CD4-positive, CD25-positive, alpha-beta regulatory T cell (primary cell): Measurements from ENCODE around the gene PLEKHH3. TPM values are rescaled to one million over a fixed set of nuclear protein-coding genes. Genes with fewer than 3 reads are reported as not detected.

Experiments used
- ATAC-seq, 2 donors: fragments of 150-1000 bp; cut with Tn5 transposase; one replicate each; pipeline ENCODE4 v1.10.0; 2021; ENCODE audit warnings: low read depth in 2 of 2, moderate number of reproducible peaks in 2 of 2, moderate library complexity in 1 of 2
- DNase-seq, 3 donors: peaks; one replicate each; pipeline versions ENCODE4 v3.0.0 to v3.0.0-alpha.2; 2012 to 2022; ENCODE audit warnings: mixed read lengths in 1 of 3
- H3K27ac ChIP-seq: one replicate; pipeline ENCODE4 v1.7.0; 2013; ENCODE audit warnings: mild to moderate bottlenecking, low read length; ENCODE audit not compliant: insufficient read depth, poor library complexity, severe bottlenecking
- H3K27me3 ChIP-seq: one replicate; pipeline ENCODE4 v1.7.0; 2013; ENCODE audit warnings: low read length; ENCODE audit not compliant: control insufficient read depth, insufficient read depth
- H3K36me3 ChIP-seq: one replicate; pipeline ENCODE4 v1.7.0; 2013; ENCODE audit warnings: mild to moderate bottlenecking, low read length, moderate library complexity; ENCODE audit not compliant: control insufficient read depth, insufficient read depth
- H3K4me1 ChIP-seq: 2 replicates; pipeline ENCODE4 v1.7.0; 2013; ENCODE audit warnings: mild to moderate bottlenecking, low read length; ENCODE audit not compliant: insufficient read depth, control insufficient read depth, poor library complexity, severe bottlenecking
- H3K4me3 ChIP-seq: one replicate; pipeline ENCODE4 v1.7.0; 2013; ENCODE audit warnings: low read depth, mild to moderate bottlenecking, low read length, moderate library complexity
- H3K9me3 ChIP-seq, 2 experiments: 1 replicate in 1 of 2; 2 replicates in 1 of 2; pipeline ENCODE4 v1.7.0; 2013; ENCODE audit warnings: low read length in 2 of 2, mild to moderate bottlenecking in 1 of 2, moderate library complexity in 1 of 2; ENCODE audit not compliant: control insufficient read depth in 2 of 2
- H3K27ac Mint-ChIP-seq, 3 donors: one replicate each; pipeline ENCODE4 v1.8.0; 2020 to 2022; ENCODE audit warnings: mild to moderate bottlenecking in 3 of 3, mixed read lengths in 3 of 3, moderate library complexity in 2 of 3
- H3K27me3 Mint-ChIP-seq: one replicate; pipeline ENCODE4 v1.8.0; 2022; ENCODE audit warnings: mild to moderate bottlenecking, mixed read lengths
- H3K36me3 Mint-ChIP-seq: one replicate; pipeline ENCODE4 v1.8.0; 2020; ENCODE audit warnings: mixed read lengths
- H3K4me1 Mint-ChIP-seq, 4 donors: one replicate each; pipeline ENCODE4 v1.8.0; 2020 to 2022; ENCODE audit warnings: mixed read lengths in 4 of 4, mild to moderate bottlenecking in 1 of 4
- H3K4me3 Mint-ChIP-seq, 4 donors: one replicate each; pipeline ENCODE4 v1.8.0; 2020 to 2022; ENCODE audit warnings: mild to moderate bottlenecking in 4 of 4, mixed read lengths in 4 of 4, moderate library complexity in 3 of 4
- H3K9me3 Mint-ChIP-seq, 7 donors: one replicate each; pipeline ENCODE4 v1.8.0; 2020 to 2022; ENCODE audit warnings: mixed read lengths in 7 of 7, mild to moderate bottlenecking in 3 of 7, moderate library complexity in 2 of 7
- polyA plus RNA-seq, 4 donors: library from polyadenylated mRNA; unstranded; fragments of 300-500 nt; fragmentation: Illumina TruSeq; gene quantifications; one replicate each; pipeline ENCODE4 v1.2.3, GENCODE V29; 2021
- total RNA-seq: library from RNA; stranded (reverse); gene quantifications from one replicate; pipeline ENCODE4 v1.2.3, GENCODE V29; 2022

PLEKHH3 gene
- total and polyA plus RNA-seq, 5 donors from 2014 or later, result 0.38 to 4.8 (median 0.89) TPM

DNA sequence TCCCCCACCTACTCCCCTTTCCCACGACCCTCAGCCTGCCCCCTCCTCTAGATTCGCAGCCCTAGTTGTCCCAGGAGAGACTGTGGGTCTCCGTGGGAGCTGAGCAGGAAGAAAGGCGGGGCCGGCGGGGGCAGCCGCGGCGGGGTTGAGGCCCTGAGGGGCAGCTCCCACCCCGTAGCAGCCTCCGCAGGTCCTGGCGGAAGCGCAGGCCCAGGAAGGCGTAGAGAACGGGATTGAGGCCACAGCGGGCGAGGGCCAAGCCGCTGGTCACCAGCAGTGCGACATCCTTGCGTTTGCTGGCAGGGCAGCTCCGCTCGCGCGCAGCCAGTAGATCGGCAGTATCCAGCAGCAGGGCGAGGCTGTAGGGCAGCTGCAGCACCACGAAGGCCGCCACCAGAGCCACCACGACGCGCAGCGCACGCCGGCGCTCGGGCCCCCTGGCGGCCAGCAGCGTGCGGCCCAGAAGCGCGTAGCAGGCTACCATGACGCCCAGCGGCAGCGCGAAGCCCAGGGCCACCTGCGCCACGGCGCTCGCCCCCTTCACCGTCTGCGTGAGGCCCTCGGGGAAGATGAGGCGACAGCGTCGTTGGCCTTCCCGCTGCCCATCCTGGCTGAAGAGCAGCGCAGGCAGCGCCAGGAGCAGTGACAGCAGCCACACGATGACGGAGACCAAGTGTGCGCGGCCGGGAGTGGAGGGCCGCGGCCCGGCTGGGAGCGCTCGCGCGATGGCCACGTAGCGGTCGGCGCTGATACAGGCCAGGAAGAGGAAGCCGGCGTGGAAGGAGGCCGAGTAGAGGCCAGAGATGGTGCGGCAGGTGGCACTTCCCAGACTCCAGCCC is 2.9 kb upstream of the PLEKHH3 start:
- Mint-ChIP-seq H3K27me3 (peaks cover 38% of the 10 kb centered on the region), H3K4me1 (peaks cover 6 to 73% (median 40%) of the 10 kb centered on the region in 4 donors), H3K27ac (peak overlapping the region; percentile 60 to 78 (median 65)), H3K36me3 (no peaks in the 10 kb centered on the region), H3K4me3 (peak overlapping the region; percentile 87 to 94 (median 89)), H3K9me3 (peaks cover 0 to 3% (median 0%) of the 10 kb centered on the region in 7 donors)
- Histone ChIP-seq H3K27ac (peak overlapping the region; percentile 85), H3K9me3 (no peaks in the 10 kb centered on the region), H3K36me3 (no peaks in the 10 kb centered on the region), H3K27me3 (peaks cover 1% of the 10 kb centered on the region), H3K4me3 (peak overlapping the region; percentile 57), H3K4me1 (peaks cover 85% of the 10 kb centered on the region)
- peak; percentile 64 to 88 (median 81) for DNase-seq
- peak; percentile 61 to 63 for ATAC-seq

DNA sequence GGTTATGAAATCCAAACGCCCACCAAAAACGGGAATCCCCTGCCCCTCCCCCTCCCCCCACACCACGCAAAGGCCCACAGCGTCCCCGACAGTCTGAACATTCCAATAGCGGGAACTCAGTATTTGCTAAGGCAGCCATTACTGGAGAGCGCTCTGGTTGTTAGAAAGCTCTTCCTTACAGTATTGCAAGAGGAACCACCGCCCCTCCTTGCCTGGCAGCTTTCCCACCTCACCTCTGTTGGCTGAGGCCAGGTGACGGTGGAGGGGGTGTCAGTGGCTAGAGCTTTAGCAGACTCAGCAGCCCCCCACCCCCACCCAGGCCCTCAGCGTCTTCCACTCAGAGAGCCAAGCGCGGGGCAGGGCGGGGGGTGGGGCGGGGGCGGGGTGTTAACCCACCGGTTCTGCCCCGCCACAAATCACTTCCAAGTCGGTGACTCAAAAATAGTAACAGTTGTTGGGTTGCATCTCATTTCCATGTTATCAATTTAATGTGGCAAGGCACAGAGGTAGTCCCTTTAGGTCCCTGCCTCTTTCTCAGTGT is 2.2 kb upstream of the PLEKHH3 start:
- Histone ChIP-seq H3K36me3 (no peaks in the 10 kb centered on the region), H3K9me3 (no peaks in the 10 kb centered on the region), H3K27ac (peak overlapping the region; percentile 85), H3K27me3 (peaks cover 2% of the 10 kb centered on the region), H3K4me3 (peak overlapping the region; percentile 83), H3K4me1 (peaks cover 92% of the 10 kb centered on the region)
- Mint-ChIP-seq H3K9me3 (peaks cover 0 to 2% (median 0%) of the 10 kb centered on the region in 7 donors), H3K27me3 (peaks cover 45% of the 10 kb centered on the region), H3K4me3 (peak overlapping the region; percentile 87 to 94 (median 89)), H3K4me1 (peaks cover 6 to 77% (median 44%) of the 10 kb centered on the region in 4 donors), H3K36me3 (no peaks in the 10 kb centered on the region), H3K27ac (peak overlapping the region; percentile 60 to 86 (median 81))
- peak in 1 of 2 donors; percentile 0 for ATAC-seq
- DNase-seq, result no peak

DNA sequence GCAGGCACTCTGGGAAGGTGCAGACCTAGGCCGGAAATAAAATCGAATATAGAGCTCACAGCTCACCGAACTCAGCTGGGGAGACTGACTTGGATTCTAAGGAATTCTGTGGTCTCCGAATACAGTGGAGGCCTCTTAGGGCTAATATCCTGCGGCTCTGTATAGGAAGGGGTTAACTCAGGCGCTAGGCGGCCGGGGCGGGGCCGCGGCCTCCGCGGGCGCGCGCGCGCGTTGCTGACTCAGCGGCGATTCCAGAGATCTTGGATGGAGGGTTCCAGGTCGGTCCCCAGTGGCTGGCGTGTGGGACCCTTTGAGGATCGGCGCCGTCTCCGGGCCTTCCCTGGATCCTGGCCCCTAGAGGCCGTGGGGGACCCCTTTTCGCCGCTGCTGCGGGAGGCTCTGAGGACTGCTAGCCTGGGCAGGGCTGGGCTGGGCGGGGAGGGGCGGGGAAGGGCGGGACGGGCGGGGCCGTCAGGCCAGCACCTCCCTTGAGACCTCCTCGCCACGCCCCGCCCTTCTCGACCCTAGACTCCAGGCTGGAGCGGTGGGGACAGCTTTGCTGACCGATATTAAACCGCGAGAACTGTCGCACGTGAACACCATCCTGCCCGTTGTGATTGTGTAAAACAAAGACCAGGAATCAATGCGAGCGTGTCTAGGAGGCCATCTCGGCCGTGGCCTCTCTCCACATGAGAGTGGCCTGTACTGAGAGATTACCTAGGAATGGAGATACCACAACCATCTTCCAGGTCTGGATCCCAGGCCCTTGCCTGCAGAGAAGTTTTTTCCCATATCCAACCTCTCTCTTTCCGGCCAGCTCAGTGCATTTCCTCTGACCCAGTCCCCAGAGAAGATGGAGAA is 1.4 kb upstream of the PLEKHH3 start:
- peak overlapping the region; percentile 88 to 95 (median 92) for H3K4me3 Mint-ChIP-seq
- H3K9me3 ChIP-seq, result no peaks in the 10 kb centered on the region
- peaks cover 2% of the 10 kb centered on the region for H3K27me3 ChIP-seq
- peak overlapping the region; percentile 56 to 87 (median 86) for H3K27ac Mint-ChIP-seq
- H3K27me3 Mint-ChIP-seq, result peaks cover 41% of the 10 kb centered on the region
- peaks cover 92% of the 10 kb centered on the region for H3K4me1 ChIP-seq
- H3K36me3 ChIP-seq, result no peaks in the 10 kb centered on the region
- peak; percentile 64 to 77 (median 71) for DNase-seq
- peak overlapping the region; percentile 83 for H3K4me3 ChIP-seq
- H3K27ac ChIP-seq, result peak overlapping the region; percentile 85
- H3K9me3 Mint-ChIP-seq, result peaks cover 0 to 2% (median 0%) of the 10 kb centered on the region in 7 donors
- ATAC-seq, result peak; percentile 18 to 26
- H3K36me3 Mint-ChIP-seq, result no peaks in the 10 kb centered on the region
- H3K4me1 Mint-ChIP-seq, result peaks cover 6 to 68% (median 38%) of the 10 kb centered on the region in 4 donors

DNA sequence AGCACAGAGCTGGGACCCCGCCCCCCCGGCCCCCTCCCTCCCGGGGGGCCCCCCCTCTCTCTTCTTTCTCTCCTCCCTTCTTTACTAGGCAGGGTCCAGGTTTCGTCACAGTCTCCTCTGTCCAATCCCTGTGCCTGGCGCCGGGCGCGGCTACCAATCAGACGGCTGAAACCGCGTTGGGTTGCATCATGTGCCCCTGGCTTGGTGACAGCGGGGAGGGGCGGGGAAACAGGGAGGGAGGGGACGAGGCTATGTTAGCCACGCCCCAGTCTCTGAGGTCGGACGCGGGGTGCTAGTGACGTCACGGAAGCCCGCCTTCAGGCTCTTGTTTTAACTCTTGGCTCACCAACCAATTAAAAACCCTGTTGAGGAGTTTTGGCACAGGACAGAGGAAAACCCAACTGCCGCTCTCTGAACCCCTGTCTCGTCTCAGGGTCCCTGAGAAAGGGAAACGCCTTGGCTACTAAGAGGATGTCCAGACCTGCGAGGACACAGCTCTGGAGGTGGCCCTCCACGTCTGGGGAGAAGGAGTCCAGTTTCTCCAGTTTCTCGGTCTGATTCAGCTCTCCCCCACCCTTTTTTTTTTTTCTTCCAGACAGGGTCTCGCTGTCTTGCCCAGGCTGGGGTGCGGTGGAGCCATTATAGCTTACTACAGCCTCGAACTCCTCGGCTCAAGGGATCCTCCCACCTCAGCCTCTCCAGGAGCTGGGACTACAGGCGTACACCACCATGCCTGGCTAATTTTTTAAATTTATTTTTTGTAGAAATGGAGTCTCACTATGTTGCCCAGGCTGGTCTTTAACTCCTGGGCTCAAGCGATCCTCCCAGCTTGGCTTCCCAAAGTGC is 441 bp upstream of the PLEKHH3 start:
- no peaks in the 10 kb centered on the region for H3K9me3 ChIP-seq
- H3K36me3 ChIP-seq, result no peaks in the 10 kb centered on the region
- H3K27me3 ChIP-seq, result peaks cover 2% of the 10 kb centered on the region
- peak; percentile 94 to 99 (median 97) for DNase-seq
- peaks cover 82% of the 10 kb centered on the region for H3K4me1 ChIP-seq
- H3K4me1 Mint-ChIP-seq, result peaks cover 6 to 60% (median 34%) of the 10 kb centered on the region in 4 donors
- peak; percentile 79 to 81 for ATAC-seq
- peak overlapping the region; percentile 88 to 95 (median 92) for H3K4me3 Mint-ChIP-seq
- H3K9me3 Mint-ChIP-seq, result peaks cover 0 to 2% (median 0%) of the 10 kb centered on the region in 7 donors
- H3K4me3 ChIP-seq, result peak overlapping the region; percentile 82
- H3K27me3 Mint-ChIP-seq, result peaks cover 34% of the 10 kb centered on the region
- peak overlapping the region; percentile 85 for H3K27ac ChIP-seq
- H3K27ac Mint-ChIP-seq, result peak overlapping the region in 2 of 3 donors; percentile 75 to 87
- H3K36me3 Mint-ChIP-seq, result no peaks in the 10 kb centered on the region

DNA sequence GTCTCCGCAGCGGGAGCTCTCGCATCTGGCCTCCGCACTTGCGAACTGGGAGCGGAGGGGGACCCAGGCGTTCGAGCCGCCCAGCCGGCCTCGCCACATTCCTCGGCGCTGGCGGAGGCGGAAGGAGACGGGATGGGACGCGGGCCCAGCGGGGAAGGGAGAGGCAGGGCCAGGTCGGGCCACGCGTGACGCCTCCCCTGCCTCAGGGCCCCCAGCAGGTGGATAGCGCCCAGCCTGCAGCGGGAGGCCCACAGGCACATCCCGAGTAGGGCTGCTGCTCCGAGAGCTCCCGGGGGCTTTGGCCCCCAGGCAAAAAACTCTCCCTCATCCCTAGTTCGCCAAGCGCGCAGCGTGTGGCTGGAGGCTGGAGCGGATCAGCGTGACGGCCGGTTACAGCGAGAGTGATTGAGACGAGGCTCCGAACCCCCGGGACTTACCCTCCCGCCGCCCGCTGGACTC is 800 bp downstream of the PLEKHH3 start:
- Histone ChIP-seq H3K4me3 (no peak overlapping the region), H3K27me3 (peaks cover 2% of the 10 kb centered on the region), H3K4me1 (peaks cover 77% of the 10 kb centered on the region), H3K9me3 (no peaks in the 10 kb centered on the region), H3K36me3 (no peaks in the 10 kb centered on the region), H3K27ac (no peak overlapping the region)
- no peak for ATAC-seq
- Mint-ChIP-seq H3K27me3 (peaks cover 32% of the 10 kb centered on the region), H3K4me1 (peaks cover 6 to 56% (median 30%) of the 10 kb centered on the region in 4 donors), H3K27ac (no peak overlapping the region), H3K4me3 (peak overlapping the region; percentile 69 to 88 (median 84)), H3K36me3 (no peaks in the 10 kb centered on the region), H3K9me3 (peaks cover 0 to 4% (median 0%) of the 10 kb centered on the region in 7 donors)
- DNase-seq, result no peak

DNA sequence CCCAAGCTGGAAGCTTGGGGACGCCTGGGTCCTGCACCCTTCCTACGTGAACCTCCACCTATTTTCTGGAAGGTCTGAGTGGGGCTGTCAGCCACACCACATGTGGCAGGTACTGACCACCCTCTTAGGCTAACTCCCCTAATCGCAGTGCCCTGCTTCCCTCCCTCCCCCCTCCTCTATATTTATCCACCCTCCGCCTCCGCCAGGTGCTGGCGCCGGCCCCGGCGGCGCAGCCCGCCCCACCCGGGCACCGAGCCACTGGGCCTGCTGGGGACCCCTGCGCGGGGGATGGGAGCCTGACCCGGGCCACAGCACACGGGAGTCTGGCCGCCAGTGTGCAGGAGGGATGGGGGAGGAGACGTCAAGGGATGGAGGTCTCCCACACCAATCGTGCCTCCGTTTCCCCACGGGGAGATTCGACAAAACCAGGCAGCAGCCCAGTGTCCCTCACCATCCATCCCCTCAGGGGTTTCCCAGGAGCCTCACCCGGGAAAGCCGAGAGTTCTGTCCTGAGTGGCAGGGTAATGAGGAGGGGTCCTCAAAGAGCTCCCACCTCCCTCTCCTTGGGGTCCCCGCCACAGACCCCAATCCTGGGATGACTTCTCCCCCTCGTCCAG is 1.3 kb downstream of the PLEKHH3 start:
- ATAC-seq (no peak), DNase-seq (no peak)
- H3K27me3 Mint-ChIP-seq, result peaks cover 37% of the 10 kb centered on the region
- H3K4me1 ChIP-seq, result peaks cover 79% of the 10 kb centered on the region
- peak overlapping the region in 2 of 4 donors; percentile 51 to 87 for H3K4me3 Mint-ChIP-seq
- peaks cover 2% of the 10 kb centered on the region for H3K27me3 ChIP-seq
- H3K36me3 Mint-ChIP-seq, result no peaks in the 10 kb centered on the region
- H3K36me3 ChIP-seq, result no peaks in the 10 kb centered on the region
- H3K27ac ChIP-seq, result no peak overlapping the region
- no peak overlapping the region for H3K4me3 ChIP-seq
- H3K4me1 Mint-ChIP-seq, result peaks cover 6 to 58% (median 27%) of the 10 kb centered on the region in 4 donors
- H3K9me3 Mint-ChIP-seq, result peaks cover 0 to 4% (median 0%) of the 10 kb centered on the region in 7 donors
- H3K27ac Mint-ChIP-seq, result no peak overlapping the region
- H3K9me3 ChIP-seq, result no peaks in the 10 kb centered on the region
